Body of pancreas (tissue), 4 donors: ENCODE measurements around the gene FABP2.

Source experiments
- CTCF ChIP-seq, 7 experiments: fragments of 450-650 bp in 4 of 7; fragments of 200-600 bp in 3 of 7; sonication (generic) in 3 of 7; IDR thresholded peaks; one replicate each; pipeline ENCODE4 v1.5.1; 2016 to 2019; ENCODE audit warnings: antibody characterized with exemption in 7 of 7
- POLR2A ChIP-seq, 3 donors: fragments of 450-650 bp; IDR thresholded peaks; one replicate each; pipeline ENCODE4 v1.6.1; 2016; ENCODE audit warnings: antibody characterized with exemption in 3 of 3, mild to moderate bottlenecking in 2 of 3

- TF ChIP-seq POLR2A (IDR thresholded peaks at IDR 0.05) (no peak), CTCF (IDR thresholded peaks at IDR 0.05) (no peak)
Observed at GRCh38 chr4:119268466-119268865, 53.5 kb downstream of the FABP2 start.
